H1 (cell line): ENCODE results near the gene PTPRD. TPM values are rescaled to one million over a fixed set of nuclear protein-coding genes. Genes with fewer than 3 reads are reported as not detected.

Experiments used
- CTCF ChIA-PET: fragments of 300-600 bp; sonication (Branson Sonifier 250); formaldehyde crosslinking; loops from one replicate; lab custom pipeline; 2021; ENCODE audit not compliant: partially characterized antibody; lab: Charles Lee
- POLR2A ChIA-PET: fragments of 300-600 bp; sonication (Branson Sonifier 250); formaldehyde crosslinking; loops from one replicate; lab custom pipeline; 2021; ENCODE audit warnings: inconsistent platforms; ENCODE audit not compliant: partially characterized antibody; lab: Charles Lee
- DNase-seq, 2 experiments: peaks; one replicate each; pipeline versions ENCODE4 v3.0.0 to v3.0.0-alpha.2; 2010 to 2022; ENCODE audit warnings: low spot score in 2 of 2, low read depth in 1 of 2, mixed read lengths in 1 of 2
- FAIRE-seq: peaks from 2 replicates; lab custom pipeline; 2011; peaks lifted over from hg19 to GRCh38; lab: Jason Lieb, UNC
- H2AFZ ChIP-seq: 2 replicates; pipeline ENCODE4 v1.8.1; 2012; ENCODE audit warnings: low read length, inconsistent platforms
- H2AK5ac ChIP-seq: 2 replicates; pipeline ENCODE4 v1.6.1; 2013; ENCODE audit warnings: low read depth, low read length
- H2BK120ac ChIP-seq: replicated peaks from 2 replicates; pipeline ENCODE3; 2013; ENCODE audit warnings: low read depth, low read length, inconsistent platforms
- H2BK12ac ChIP-seq: 2 replicates; pipeline ENCODE4 v1.6.1; 2013; ENCODE audit warnings: low read depth, low read length
- H2BK15ac ChIP-seq: 2 replicates; pipeline ENCODE4 v1.6.1; 2013; ENCODE audit warnings: low read length
- H2BK20ac ChIP-seq: 2 replicates; pipeline ENCODE4 v1.6.1; 2013; ENCODE audit warnings: low read length
- H2BK5ac ChIP-seq: 2 replicates; pipeline ENCODE4 v1.6.1; 2013; ENCODE audit warnings: low read depth, low read length
- H3K14ac ChIP-seq: 2 replicates; pipeline ENCODE4 v1.6.1; 2013; ENCODE audit warnings: inconsistent platforms; ENCODE audit not compliant: insufficient read length
- H3K18ac ChIP-seq: 2 replicates; pipeline ENCODE4 v1.6.1; 2013; ENCODE audit warnings: low read length; ENCODE audit errors: extremely low read depth
- H3K23ac ChIP-seq: 2 replicates; pipeline ENCODE4 v1.6.1; 2013; ENCODE audit warnings: inconsistent platforms; ENCODE audit not compliant: insufficient read length
- H3K23me2 ChIP-seq: 2 replicates; pipeline ENCODE4 v1.6.1; 2013; ENCODE audit warnings: low read depth, low read length
- H3K27ac ChIP-seq: 2 replicates; pipeline ENCODE4 v1.6.1; 2011; ENCODE audit warnings: low read depth, low read length, inconsistent platforms
- H3K27me3 ChIP-seq, 4 experiments: replicated peaks in 1 of 4; 1 replicate in 1 of 4; 2 replicates in 3 of 4; pipeline versions ENCODE4 v1.6.1 to v1.8.1; 2011 to 2013; ENCODE audit warnings: low read length in 3 of 4, mild to moderate bottlenecking in 3 of 4, inconsistent platforms in 2 of 4, mixed read lengths in 2 of 4, moderate library complexity in 1 of 4; ENCODE audit not compliant: control insufficient read depth in 3 of 4, insufficient read depth in 3 of 4; ENCODE audit errors: extremely low read depth in 1 of 4
- H3K36me3 ChIP-seq, 4 experiments: 2 replicates each; pipeline versions ENCODE4 v1.6.1 to v1.8.1; 2011 to 2013; ENCODE audit warnings: mild to moderate bottlenecking in 4 of 4, low read length in 3 of 4, moderate library complexity in 2 of 4, control low read depth in 1 of 4, inconsistent platforms in 1 of 4; ENCODE audit not compliant: insufficient read depth in 4 of 4, control insufficient read depth in 2 of 4
- H3K4ac ChIP-seq: replicated peaks from 2 replicates; pipeline ENCODE3; 2013; ENCODE audit warnings: low read length, low read depth, mixed read lengths, inconsistent platforms; ENCODE audit not compliant: insufficient read length
- H3K4me1 ChIP-seq, 4 experiments: replicated peaks in 1 of 4; 1 replicate in 1 of 4; 2 replicates in 3 of 4; pipeline versions ENCODE4 v1.6.1 to v1.8.1; 2011 to 2013; ENCODE audit warnings: low read length in 3 of 4, inconsistent platforms in 2 of 4, mixed read lengths in 1 of 4; ENCODE audit not compliant: insufficient read depth in 4 of 4, control insufficient read depth in 3 of 4
- H3K4me2 ChIP-seq, 2 experiments: 2 replicates each; pipeline versions ENCODE4 v1.6.1 to v1.8.1; 2011 to 2013; ENCODE audit warnings: low read depth in 2 of 2, low read length in 2 of 2, control low read depth in 1 of 2, inconsistent platforms in 1 of 2, mild to moderate bottlenecking in 1 of 2; ENCODE audit not compliant: insufficient read depth in 1 of 2
- H3K4me3 ChIP-seq, 4 experiments: fragments of 200-600, 300-600 bp in 1 of 4; sonication (generic), shearing (Covaris generic), sonication (Bioruptor Twin) in 1 of 4; 2 replicates each; pipeline versions ENCODE4 v1.5.1 to v1.8.1; 2011 to 2016; ENCODE audit warnings: low read length in 4 of 4, low read depth in 3 of 4, control low read depth in 2 of 4, inconsistent platforms in 2 of 4, mild to moderate bottlenecking in 2 of 4, mixed read lengths in 1 of 4, moderate library complexity in 1 of 4; ENCODE audit not compliant: insufficient read depth in 2 of 4; ENCODE audit errors: extremely low read depth in 1 of 4
- H3K56ac ChIP-seq: replicated peaks from 2 replicates; pipeline ENCODE3; 2013; ENCODE audit warnings: low read depth, mild to moderate bottlenecking, mixed read lengths, low read length, inconsistent platforms; ENCODE audit not compliant: insufficient read length
- H3K79me1 ChIP-seq: 2 replicates; pipeline ENCODE4 v1.6.1; 2013; ENCODE audit warnings: low read depth, low read length, control low read depth
- H3K79me2 ChIP-seq, 2 experiments: 2 replicates each; pipeline versions ENCODE4 v1.6.1 to v1.8.1; 2012 to 2013; ENCODE audit warnings: low read length in 2 of 2, mild to moderate bottlenecking in 2 of 2, inconsistent platforms in 1 of 2; ENCODE audit not compliant: insufficient read depth in 2 of 2, control insufficient read depth in 1 of 2
- H3K9ac ChIP-seq, 4 experiments: replicated peaks in 1 of 4; 1 replicate in 1 of 4; 2 replicates in 3 of 4; pipeline versions ENCODE4 v1.6.1 to v1.8.1; 2011 to 2013; ENCODE audit warnings: low read depth in 3 of 4, low read length in 3 of 4, control low read depth in 2 of 4, mild to moderate bottlenecking in 2 of 4, moderate library complexity in 2 of 4, inconsistent platforms in 1 of 4; ENCODE audit errors: extremely low read depth in 1 of 4
- H3K9me3 ChIP-seq, 2 experiments: 2 replicates each; pipeline versions ENCODE4 v1.6.1 to v1.8.1; 2012 to 2013; ENCODE audit warnings: mild to moderate bottlenecking in 2 of 2, moderate library complexity in 2 of 2, control low read depth in 1 of 2, inconsistent platforms in 1 of 2, low read depth in 1 of 2, low read length in 1 of 2, mixed read lengths in 1 of 2; ENCODE audit not compliant: insufficient read depth in 2 of 2
- H4K20me1 ChIP-seq, 2 experiments: replicated peaks in 1 of 2; 2 replicates each; pipeline versions ENCODE3 to v1.8.1; 2011 to 2013; ENCODE audit warnings: inconsistent platforms in 2 of 2, low read length in 2 of 2, mild to moderate bottlenecking in 1 of 2; ENCODE audit not compliant: insufficient read depth in 2 of 2, control insufficient read depth in 1 of 2
- H4K5ac ChIP-seq: 2 replicates; pipeline ENCODE4 v1.6.1; 2013; ENCODE audit warnings: low read length, low read depth, mixed read lengths, inconsistent platforms; ENCODE audit not compliant: insufficient read length
- H4K8ac ChIP-seq: 2 replicates; pipeline ENCODE4 v1.8.0; 2013; ENCODE audit warnings: mild to moderate bottlenecking, moderate library complexity, low read length, inconsistent platforms; ENCODE audit not compliant: insufficient read depth; ENCODE audit errors: extremely low read depth
- H4K91ac ChIP-seq: replicated peaks from 2 replicates; pipeline ENCODE3; 2013; ENCODE audit warnings: low read length, mixed read lengths, inconsistent platforms; ENCODE audit not compliant: insufficient read length
- CTCF ChIP-seq, 3 experiments: IDR thresholded peaks; 1 replicate in 2 of 3; 2 replicates in 1 of 3; pipeline versions ENCODE4 v1.5.1 to v1.6.1; 2011; ENCODE audit warnings: low read length in 3 of 3, mild to moderate bottlenecking in 3 of 3, inconsistent platforms in 2 of 3, low read depth in 1 of 3, moderate library complexity in 1 of 3; ENCODE audit not compliant: insufficient read depth in 1 of 3; ENCODE audit errors: control extremely low read depth in 1 of 3
- RAD21 ChIP-seq, 2 experiments: IDR thresholded peaks in 1 of 2; conservative IDR thresholded peaks in 1 of 2; 2 replicates each; pipeline ENCODE4 v1.6.1; 2011; ENCODE audit warnings: low read depth in 2 of 2, low read length in 2 of 2, improper control_type of control experiment in 1 of 2, inconsistent platforms in 1 of 2, mild to moderate bottlenecking in 1 of 2, moderate library complexity in 1 of 2
- SUZ12 ChIP-seq: fragments of 200-600 bp; sonication (generic); IDR thresholded peaks from 2 replicates; pipeline ENCODE4 v1.6.1; 2012; ENCODE audit warnings: mild to moderate bottlenecking, inconsistent platforms, low read length, moderate library complexity, mixed read lengths
- WGBS, 2 experiments: shearing (Covaris generic) in 1 of 2; methylation state at CpG; one replicate each; pipeline versions ENCODE4 v1.1.6 to v1.1.7; 2013 to 2015; ENCODE audit warnings: low lambda C conversion rate in 2 of 2, mixed read lengths in 2 of 2, inconsistent platforms in 1 of 2, low coverage in 1 of 2, missing lambda C conversion rate in 1 of 2; ENCODE audit not compliant: insufficient replicate concordance in 2 of 2, insufficient coverage in 1 of 2, insufficient read length in 1 of 2; ENCODE audit errors: extremely low coverage in 1 of 2, missing lambda C conversion rate in 1 of 2; 5-methylcytosine and 5-hydroxymethylcytosine counted together
- polyA plus RNA-seq, 7 experiments: library from polyadenylated mRNA; depleted of rRNA in 3 of 7; stranded (reverse) in 5 of 7; unstranded in 2 of 7; fragments of >200 nt in 5 of 7; fragments of 200-250 nt in 2 of 7; gene quantifications; 1 replicate in 5 of 7; 2 replicates in 1 of 7; 4 replicates in 1 of 7; pipeline versions ENCODE4 v1.2.1 to v1.2.3, GENCODE V29; 2011 to 2013; ENCODE audit warnings: missing spikeins in 2 of 7, mixed read lengths in 2 of 7
- total RNA-seq: library from RNA; stranded (reverse); fragmentation: NEBNext Ultra II Directional; extraction: Animal tissue kit (Norgen Biotek cat#: 25700); gene quantifications from 2 replicates; pipeline ENCODE4 v1.2.1, GENCODE V29; 2021

Gene PTPRD
- total and polyA plus RNA-seq, 2 of the 8 experiments (the other 6 are each of a cell fraction or from before 2014, with no cell fraction given): 17.2 to 77.0 TPM

GRCh38 chr9:10525972-10526371, 86.8 kb downstream of the PTPRD start:
- POLR2A ChIA-PET: no interaction called here
- DNase-seq: no peak
- H2BK20ac ChIP-seq: no peak overlapping the region

More at GRCh38 chr9:10525972-10526371, 86.8 kb downstream of the PTPRD start:
- H3K23ac ChIP-seq: no peak overlapping the region
- H3K4me2 ChIP-seq: no peak overlapping the region
- no peak overlapping the region for H2BK12ac ChIP-seq
- H4K20me1 ChIP-seq: no peaks in the 10 kb centered on the region
- H3K14ac ChIP-seq: no peak overlapping the region
- H2BK5ac ChIP-seq: no peak overlapping the region
- H2BK120ac ChIP-seq: no peak overlapping the region
- H4K91ac ChIP-seq: no peak overlapping the region
- H3K56ac ChIP-seq: no peak overlapping the region
- H3K27me3 ChIP-seq: no peaks in the 10 kb centered on the region
- H3K27ac ChIP-seq: no peak overlapping the region
- no peaks in the 10 kb centered on the region for H3K79me2 ChIP-seq
- H3K4me1 ChIP-seq: no peaks in the 10 kb centered on the region
- TF ChIP-seq RAD21 (IDR thresholded peaks at IDR 0.05 in 1 of 2, conservative IDR thresholded peaks at IDR 0.05 in 1 of 2; ENCODE audit: low read depth in 2 of 2, low read length in 2 of 2) (peak; percentile 30 to 35; a peak in 3 of 4 replicates), CTCF (IDR thresholded peaks at IDR 0.05; ENCODE audit: control extremely low read depth in 1 of 3, insufficient read depth in 1 of 3, low read depth in 1 of 3, low read length in 3 of 3) (peak in 2 of 3 experiments; percentile 5 to 35; a peak in 2 of 4 replicates), SUZ12 (no peak)
- CTCF ChIA-PET: interaction anchor here (1.0 to 1.6 kb wide), 8 partner anchors 10 to 244 kb away, joined by 3 to 6 read pairs (median 3); no protein-coding TSS in a partner anchor
- WGBS, 2 experiments: 93% methylated on average over 1 of the region's 1 CpG; no CpG with 5 or more reads in 1 of the 2 experiments
- H4K5ac ChIP-seq: no peak overlapping the region
- H3K23me2 ChIP-seq: no peaks in the 10 kb centered on the region
- H3K9ac ChIP-seq: no peak overlapping the region
- no peak overlapping the region for H3K18ac ChIP-seq
- H3K36me3 ChIP-seq: no peaks in the 10 kb centered on the region
- H3K4ac ChIP-seq: no peak overlapping the region
- H3K4me3 ChIP-seq: no peak overlapping the region
- H3K9me3 ChIP-seq: no peaks in the 10 kb centered on the region
- H2AFZ ChIP-seq: no peak overlapping the region
- H3K79me1 ChIP-seq: no peaks in the 10 kb centered on the region
- FAIRE-seq: no peak
- H2AK5ac ChIP-seq: no peak overlapping the region
- no peak overlapping the region for H4K8ac ChIP-seq
- no peak overlapping the region for H2BK15ac ChIP-seq
